COLO668 (cell line): ENCODE measurements around the gene LPIN2.

Source experiments
- DNase-seq: peaks from one replicate; lab custom pipeline; 2025; ENCODE audit not compliant: unreplicated experiment; lab: John Stamatoyannopoulos, UW

The LPIN2 gene

GRCh38 chr18:2983296-2983695 lies 29.6 kb downstream of the LPIN2 start:
- DNase-seq, result no peak

GRCh38 chr18:2982452-2983269 lies 30.3 kb downstream of the LPIN2 start:
- no peak for DNase-seq

- no peak for DNase-seq
Measured at GRCh38 chr18:2982022-2982421, 30.9 kb downstream of the LPIN2 start.

GRCh38 chr18:2981212-2981728 lies 31.7 kb downstream of the LPIN2 start:
- no peak for DNase-seq

- DNase-seq, result no peak
Measured at GRCh38 chr18:2979871-2980790, 32.8 kb downstream of the LPIN2 start.

GRCh38 chr18:2979129-2979528 lies 33.8 kb downstream of the LPIN2 start:
- DNase-seq, result no peak

- DNase-seq, result no peak
Measured at GRCh38 chr18:2978661-2979106, 34.3 kb downstream of the LPIN2 start.

GRCh38 chr18:2978208-2978607 lies 34.7 kb downstream of the LPIN2 start:
- DNase-seq, result no peak

- DNase-seq, result no peak
Measured at GRCh38 chr18:2976218-2977132, 36.5 kb downstream of the LPIN2 start.

- no peak for DNase-seq
Measured at GRCh38 chr18:2974731-2975130, 38.2 kb downstream of the LPIN2 start.

GRCh38 chr18:2971741-2972552 lies 41.0 kb downstream of the LPIN2 start:
- no peak for DNase-seq

GRCh38 chr18:2970772-2971659 lies 41.9 kb downstream of the LPIN2 start:
- DNase-seq, result no peak

GRCh38 chr18:2970344-2970743 lies 42.6 kb downstream of the LPIN2 start:
- no peak for DNase-seq

- no peak for DNase-seq
Measured at GRCh38 chr18:2969695-2970094, 43.2 kb downstream of the LPIN2 start.

- no peak for DNase-seq
Measured at GRCh38 chr18:2968606-2969005, 44.3 kb downstream of the LPIN2 start.

GRCh38 chr18:2967820-2968219 lies 45.1 kb downstream of the LPIN2 start:
- no peak for DNase-seq

- no peak for DNase-seq
Measured at GRCh38 chr18:2967357-2967756, 45.6 kb downstream of the LPIN2 start.

- DNase-seq, result no peak
Measured at GRCh38 chr18:2966560-2966959, 46.4 kb downstream of the LPIN2 start.

- DNase-seq, result no peak
Measured at GRCh38 chr18:2965797-2966196, 47.1 kb downstream of the LPIN2 start.
